HG02840 (cell line): ENCODE measurements around the gene COL13A1.

Source experiments
- ATAC-seq: cut with Tn5 transposase; IDR thresholded peaks from one replicate; pipeline ENCODE4 v1.9.1; 2021; ENCODE audit warnings: mild to moderate bottlenecking, moderate library complexity, moderate number of reproducible peaks; ENCODE audit not compliant: unreplicated experiment, low FRiP score

The COL13A1 gene

DNA sequence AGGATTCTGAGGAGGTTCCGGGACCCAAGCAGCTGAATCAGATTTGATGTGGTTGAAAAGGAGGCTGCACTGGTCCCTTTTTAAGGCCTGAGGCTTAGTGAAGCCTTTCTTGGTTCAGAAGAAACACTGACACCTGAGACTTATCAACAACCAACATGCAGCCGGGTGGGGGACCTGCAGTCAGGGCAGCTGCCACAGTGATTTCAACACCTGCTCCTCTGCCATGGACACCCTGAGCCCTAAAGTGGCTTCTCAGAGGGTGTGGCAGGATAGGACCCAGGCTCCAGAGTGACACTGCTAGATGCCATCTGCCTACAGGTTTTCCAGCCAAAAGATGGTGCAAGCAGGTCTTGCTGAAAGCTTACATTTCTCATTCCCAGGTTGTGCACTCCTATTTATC is 99.3 kb downstream of the COL13A1 start:
- ATAC-seq = no peak

DNA sequence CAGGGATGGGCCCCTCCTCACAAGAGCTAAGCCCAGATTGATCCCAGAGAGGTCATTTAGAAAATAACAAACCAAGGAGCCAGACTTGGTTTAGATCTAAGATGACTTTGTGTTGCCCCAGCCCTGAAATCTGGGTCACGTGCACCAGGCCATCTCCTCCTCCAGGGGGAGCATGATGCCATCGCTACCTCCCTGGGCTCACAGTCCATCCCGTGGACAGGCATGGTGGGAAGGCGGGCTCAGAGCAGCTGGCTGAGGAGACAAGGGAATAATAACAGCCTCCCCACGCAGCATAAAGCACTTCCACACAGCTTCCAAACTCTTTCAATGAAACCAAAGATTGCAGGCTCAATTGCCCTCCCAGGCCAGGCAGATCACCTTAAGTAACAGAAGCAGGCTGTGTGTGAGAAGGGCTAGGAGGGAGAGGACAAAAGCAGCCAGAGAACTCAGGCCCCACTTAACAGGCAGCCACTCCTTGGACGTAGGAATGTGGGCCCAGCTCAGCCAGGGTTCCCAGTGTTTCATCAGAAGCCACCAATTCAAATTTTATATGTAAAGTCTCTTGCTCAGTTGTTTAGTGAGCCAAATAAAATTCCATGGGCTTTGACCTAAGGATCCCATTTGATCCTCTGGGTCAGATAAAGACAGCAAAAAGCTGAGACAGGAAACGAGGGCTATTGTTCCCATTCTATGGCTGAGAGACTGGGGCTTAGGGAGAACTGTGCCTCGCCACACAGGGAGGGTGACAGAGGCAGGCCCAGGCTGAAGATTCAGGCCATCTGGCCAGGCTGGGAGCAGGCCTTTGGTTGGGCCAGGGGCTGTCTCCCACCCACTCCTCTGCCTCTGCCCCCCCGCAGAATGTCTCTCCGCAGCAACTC is 100.2 kb downstream of the COL13A1 start:
- no peak for ATAC-seq

DNA sequence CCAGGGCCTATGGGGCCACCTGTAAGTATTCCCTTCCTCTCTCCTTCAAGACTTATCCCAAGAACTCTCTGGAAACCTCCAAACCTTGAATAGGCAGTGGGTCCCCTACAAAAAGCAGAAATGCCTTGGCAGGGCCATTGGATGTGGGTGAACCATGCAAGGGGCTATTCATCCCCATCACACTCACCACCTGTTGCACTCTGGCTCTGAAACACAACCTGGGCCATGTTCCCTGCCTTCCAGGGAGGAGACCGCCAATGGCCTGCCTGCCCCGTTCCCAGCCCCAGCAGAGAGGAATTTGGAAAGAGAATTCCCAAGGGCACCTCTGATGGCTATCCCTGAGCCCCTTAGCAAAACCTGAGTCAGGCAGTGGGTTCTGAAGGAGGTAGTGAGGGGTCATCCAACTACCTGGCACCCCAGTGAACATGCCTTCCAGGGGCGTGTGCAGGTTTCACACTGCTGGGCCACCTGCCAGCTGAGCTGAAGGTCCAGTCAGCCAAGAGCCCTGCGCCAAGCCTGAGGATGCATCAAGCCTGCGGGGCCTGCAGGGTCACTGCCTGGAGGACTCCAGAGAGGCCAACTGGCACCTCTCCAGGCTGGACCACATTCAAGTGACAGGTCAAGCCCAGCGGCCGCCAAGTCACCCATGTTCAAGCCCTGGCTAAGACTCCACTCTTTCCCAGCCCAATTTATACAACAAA is 101.3 kb downstream of the COL13A1 start:
- no peak for ATAC-seq

DNA sequence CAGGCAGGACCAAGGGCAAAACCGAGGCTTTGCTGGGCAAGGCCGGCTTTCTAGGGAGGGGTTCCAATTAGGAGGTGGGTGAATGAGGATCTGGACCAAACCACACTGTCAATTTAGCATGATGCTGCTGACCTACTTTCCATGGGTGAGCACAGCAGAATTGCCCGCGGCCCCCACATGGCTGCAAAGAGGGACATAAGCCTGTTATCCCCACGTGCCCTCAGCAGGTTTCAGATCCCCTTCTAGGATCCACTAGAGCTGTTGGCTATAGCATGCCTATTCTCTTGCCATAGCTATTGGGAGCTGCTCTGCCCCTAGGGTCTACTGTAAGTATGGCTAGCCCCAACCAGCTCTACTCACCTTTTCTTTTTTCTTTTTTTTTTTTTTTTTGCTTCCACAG is 102.8 kb downstream of the COL13A1 start:
- ATAC-seq = no peak

DNA sequence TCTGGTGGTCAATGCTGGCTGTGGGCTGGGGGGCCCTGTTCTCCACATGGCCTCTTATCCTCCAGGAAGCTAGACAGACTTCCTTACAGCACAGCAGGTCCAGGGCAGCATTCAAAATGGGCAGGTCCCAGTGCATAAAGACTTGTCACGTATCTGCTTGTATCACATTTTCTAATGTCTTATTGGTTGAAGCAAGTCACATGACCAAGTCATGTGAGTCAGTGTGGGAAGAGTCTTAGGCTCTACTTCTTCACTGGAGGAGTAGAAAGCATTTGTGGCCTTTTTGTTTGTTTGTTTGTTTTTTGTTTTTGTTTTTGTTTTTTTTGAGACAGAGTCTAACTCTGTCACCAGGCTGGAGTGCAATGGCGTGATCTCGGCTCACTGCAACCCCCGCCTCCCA is 104.7 kb downstream of the COL13A1 start:
- no peak for ATAC-seq

DNA sequence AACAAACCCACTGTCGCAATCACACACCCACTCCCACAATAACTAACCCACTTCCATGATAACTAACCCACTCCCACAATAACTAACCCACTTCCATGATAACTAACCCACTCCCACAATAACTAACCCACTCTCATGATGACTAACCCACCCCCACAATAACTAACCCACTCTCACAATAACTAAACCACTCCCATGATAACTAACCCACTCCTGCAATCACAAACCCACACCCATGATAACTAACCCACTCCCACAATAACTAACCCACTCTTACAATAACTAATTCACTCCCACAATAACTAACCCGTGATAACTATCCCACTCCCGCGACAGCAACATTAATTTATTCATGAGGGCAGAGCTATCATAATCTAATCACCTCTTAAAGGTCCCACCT is 105.8 kb downstream of the COL13A1 start:
- no peak for ATAC-seq

DNA sequence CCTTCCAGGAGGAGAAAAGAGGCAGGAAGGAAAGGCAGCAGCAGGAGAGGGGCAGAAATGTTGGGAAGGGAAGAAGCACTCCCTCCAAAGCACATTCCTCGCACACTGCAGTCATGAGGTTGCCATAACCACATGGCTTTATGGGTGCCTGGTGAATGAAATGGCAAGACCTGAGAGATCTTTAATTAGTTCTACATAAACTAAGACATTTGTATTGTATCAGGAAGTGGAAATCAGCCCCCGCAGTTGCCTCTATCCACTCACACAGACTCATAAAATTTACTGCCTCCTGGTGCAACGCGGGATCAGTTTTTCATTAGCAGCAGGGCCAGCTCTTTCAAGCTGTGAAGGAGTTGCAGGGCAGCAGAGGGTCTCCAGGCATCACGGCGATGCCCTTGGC is 106.4 kb downstream of the COL13A1 start:
- ATAC-seq = no peak

DNA sequence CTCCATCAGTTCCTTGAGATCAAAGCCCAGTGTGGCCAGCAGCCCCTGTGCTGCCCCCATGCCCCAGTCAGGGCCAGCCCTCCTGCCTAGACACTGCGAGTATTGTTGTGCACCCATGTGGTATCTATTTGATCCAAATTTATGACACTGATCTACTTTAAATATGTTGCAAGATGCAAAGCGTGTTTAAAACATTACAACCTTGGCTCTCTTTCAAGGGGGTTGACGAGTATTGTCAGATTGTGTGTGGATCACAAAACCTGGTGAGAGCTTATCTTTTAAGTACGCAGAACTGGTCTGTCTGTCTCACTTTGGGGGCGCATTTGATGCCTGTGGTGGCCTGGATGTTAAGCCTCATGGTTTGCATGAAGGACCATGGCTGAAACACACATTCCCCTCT is 108.9 kb downstream of the COL13A1 start:
- no peak for ATAC-seq

DNA sequence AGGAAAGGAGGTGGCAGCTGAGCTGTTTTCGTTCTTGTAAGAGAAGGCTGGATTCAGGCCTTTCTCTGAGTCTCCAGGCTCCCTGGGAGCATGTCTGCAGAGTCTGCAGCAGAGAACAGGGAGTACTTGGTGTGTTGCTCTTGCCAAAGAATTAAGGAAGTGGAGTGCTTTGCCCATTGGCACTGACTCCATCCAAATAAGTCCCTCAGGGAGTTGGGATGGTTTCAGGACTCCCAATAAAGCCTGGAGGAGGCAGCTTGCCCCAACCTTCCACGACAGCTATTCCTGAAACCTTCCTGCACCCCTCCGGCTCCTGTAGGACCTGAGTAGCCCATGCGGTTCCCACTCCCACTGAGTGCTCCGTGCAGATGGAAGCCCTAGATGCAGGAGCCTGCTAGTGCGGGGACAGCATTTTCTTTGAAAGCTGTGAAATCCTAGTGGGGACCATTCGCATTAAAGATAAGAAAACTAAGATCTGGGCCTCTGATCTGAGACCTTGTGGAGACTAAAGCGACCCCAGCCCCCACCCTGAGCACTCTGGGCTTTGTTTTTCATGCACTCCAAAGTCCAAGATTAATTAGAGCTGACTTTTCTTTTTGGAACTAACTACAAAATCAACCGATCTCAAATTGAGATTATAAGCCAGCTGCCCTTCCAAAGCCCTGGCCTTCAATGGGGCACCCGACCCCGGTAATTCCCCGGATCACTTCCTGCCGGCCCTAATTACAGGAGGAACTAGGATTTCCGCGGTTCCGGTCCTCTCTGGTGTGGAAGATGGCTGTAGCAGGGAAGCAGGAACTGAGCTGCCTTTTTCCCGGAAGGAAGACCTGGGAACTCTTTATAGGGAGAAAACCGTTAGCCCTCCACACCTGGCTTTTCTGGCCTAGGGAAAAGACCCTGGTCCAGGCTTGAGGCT is 110.2 kb downstream of the COL13A1 start:
- ATAC-seq = no peak

DNA sequence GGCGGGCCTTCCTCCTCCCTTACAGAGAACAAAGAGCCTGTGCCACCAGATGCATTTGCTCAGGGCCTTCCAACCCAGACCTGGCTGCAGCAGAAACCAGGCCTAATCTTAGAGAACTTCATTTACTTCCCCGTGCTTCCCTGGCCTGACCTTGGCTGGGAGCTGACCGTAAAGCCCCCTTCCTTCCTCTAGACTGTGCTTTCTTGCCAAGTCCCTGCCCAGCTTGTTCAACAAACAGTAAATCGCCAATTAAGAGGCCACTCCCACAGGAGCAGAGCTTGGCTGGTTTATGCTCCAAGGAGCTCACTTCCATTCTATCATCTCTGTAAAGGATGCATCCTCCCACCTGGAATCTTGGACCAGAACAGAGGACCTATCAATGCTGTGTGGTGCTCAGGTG is 110.9 kb downstream of the COL13A1 start:
- ATAC-seq = no peak

DNA sequence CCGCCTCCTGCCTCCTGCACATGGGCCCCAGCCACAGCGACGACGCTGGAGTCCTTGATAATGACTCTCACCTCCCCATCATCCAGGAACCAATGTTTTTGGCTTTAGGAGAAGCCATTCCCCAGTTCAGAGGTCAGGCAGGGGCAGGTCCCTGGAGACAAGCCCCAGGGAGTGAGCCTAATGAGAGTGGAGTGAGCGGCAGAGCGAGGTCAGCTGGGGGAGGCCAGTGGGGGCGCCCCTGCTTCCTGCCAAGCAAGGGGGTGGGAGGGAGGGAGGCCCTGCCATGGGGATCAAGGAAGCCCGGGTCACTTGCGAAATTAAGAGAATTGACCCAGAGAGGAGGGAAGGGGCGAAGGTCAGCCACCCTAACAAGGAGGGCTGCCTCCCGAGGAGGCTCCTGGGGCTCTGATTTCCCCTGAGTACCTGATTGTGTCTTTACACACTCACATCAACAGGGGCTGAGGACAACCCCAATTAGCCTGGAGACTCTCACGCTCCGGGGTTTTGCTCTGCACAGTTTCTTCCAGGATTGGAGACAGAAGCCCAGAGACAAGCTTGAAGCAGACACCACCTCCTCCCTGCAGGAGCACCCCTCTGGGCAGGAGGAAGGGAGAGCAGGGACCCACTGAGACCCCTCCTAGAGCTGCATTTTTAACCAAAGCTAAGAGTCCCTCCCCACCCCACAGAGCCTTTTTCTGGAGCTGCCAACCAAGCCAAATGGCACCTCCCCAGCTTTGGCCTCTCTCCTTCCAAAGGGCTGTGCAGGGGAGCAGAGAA is 112.1 kb downstream of the COL13A1 start:
- no peak for ATAC-seq

DNA sequence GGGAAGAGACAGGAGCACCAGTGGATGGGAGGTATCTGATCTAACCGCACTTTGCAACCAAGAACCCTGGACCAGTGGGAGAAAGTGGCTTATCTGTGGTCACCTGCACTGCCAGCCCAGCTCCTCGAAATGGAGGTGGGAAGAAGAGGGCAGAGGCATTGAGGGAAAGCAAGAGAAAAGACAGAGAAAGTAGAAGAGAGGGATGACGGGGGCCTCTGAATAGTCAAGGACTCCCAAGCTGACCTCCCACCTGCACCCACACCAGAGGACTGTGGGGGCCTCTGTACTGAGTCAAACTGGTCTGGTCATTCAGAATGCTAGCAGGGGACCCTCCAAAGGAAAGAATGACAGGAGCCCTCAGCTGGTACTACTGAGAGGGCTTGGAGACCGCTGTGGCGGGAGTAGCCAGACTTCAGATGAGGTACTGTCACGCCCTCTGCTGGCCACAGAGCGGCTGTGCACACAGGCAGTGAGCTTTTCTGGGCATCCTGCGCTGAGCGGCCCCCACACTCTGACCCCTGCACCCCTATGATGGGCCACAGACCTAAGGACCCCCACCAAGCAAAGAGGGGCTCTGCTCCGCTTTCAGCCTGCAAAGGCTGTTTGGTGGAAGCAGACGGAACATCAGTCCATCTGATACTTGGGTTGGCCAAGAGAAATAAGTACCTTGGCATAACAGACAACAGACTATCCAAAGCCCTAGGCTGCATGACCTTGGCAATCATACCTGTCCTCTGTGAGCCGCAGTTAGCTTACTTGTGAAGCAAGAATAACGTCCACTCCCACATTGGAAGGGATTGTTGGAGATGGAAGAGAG is 112.9 kb downstream of the COL13A1 start:
- ATAC-seq = no peak

DNA sequence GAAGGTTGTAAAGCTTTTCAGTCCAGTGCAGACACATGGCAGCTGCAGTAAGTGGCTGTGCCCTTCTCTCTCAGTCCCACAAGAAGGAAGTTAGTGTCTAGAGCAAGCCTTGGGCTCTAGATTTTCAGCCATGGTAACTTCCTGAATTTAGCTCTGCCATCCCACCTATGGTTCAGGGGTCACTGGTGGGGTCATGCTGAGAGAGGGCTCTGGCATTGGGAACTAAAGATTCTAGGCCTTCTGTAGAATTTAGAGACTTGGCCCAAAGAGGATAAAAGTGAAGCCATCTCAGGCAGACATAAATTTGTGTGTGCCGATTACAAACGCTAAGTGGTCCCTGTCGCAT is 113.5 kb downstream of the COL13A1 start:
- ATAC-seq = no peak

DNA sequence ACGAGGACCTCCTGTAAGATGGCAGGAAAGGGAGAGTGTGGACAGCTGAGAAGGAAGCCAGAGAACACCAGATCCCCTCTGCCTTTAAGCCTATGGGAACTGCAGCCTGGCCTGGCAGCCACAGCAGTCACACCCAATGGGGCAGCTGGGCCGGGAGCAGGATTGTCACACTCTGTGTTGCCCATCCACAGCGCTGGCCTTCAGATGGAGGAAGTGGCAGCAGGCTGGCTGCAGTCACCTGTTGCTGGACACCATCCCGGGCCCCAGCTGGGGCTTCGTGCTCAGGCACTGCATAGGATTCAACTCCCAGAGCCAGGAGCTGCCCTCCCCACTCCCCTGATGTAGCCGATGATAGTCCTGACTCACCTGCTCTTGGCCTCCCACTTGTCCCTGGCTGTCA is 114.4 kb downstream of the COL13A1 start:
- ATAC-seq = no peak

DNA sequence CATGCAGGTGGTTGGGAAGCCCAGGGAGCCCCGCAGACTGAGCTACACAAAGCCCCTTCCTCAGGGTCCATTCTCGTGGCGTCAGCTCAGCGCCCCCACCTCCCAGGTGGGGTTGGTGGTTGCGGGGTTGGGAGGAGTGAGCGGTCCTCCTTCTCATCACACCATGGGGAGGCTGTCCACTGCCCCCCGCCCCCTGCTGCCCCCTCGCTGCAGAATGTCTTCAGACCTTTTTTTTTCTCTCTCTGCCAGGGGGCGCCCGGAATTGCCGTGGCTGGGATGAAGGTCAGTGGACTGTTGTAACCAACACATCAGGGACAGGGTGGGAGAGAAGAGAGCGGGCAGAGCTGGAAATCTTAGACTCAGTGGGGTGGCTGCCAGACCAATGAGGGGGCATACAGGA is 116.3 kb downstream of the COL13A1 start:
- ATAC-seq = no peak

DNA sequence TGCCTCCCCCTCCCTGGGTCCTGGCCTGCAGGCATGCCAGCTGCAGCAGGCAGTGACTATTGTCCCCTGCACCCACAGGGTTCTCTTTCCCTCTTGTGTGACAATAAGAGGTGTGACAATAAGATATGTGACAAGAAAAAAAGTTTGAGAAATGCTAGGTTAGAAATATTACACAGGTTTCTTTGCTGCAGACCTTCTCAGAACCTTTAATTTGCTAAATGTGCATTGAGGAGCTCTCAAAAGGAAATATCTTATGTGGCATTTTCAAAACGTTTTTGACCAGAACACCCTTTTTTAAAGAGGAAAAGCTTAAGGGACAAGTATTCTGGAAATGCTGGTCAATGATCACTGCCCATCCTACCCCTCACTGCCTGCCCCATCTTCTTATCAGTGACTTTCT is 117.5 kb downstream of the COL13A1 start:
- ATAC-seq = no peak

DNA sequence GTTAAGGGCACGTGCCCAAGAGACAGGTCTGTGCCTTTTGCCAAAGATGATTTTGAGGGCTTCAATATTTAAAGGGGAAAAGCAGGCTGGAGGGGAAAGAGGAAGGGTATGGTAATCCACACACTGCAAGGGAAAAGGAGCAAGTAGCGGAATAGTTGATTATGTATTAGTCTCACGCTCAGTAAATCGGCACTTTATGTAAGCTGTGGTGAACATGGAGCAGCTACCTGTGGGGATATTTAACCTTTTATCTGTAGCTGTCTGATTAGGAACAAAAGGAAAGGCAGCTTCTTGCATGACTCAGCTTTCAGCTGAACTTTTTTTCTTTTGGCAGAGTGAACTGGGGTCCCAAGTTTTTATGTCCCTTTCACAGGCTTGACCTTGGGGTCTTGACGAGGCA is 123.4 kb downstream of the COL13A1 start:
- ATAC-seq = no peak

DNA sequence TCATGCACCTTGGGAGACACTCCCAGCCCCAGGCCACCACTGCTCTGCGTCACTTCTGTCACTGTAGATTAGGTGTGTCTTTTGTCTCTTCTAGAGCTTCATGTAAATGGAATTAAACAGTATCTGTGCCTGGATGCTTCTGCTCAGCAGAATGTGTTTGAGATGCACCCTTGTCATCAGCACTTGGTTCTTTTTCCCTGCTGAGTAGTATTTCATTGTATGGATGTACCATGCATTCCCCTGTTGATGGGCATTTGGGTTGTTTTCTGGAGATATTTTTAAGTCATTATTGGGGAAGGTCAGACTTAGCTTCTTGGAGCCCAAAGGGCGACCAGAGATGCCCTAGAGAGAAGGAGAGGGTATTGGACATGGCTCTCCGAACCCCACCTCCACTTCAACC is 126.6 kb downstream of the COL13A1 start:
- ATAC-seq = no peak

DNA sequence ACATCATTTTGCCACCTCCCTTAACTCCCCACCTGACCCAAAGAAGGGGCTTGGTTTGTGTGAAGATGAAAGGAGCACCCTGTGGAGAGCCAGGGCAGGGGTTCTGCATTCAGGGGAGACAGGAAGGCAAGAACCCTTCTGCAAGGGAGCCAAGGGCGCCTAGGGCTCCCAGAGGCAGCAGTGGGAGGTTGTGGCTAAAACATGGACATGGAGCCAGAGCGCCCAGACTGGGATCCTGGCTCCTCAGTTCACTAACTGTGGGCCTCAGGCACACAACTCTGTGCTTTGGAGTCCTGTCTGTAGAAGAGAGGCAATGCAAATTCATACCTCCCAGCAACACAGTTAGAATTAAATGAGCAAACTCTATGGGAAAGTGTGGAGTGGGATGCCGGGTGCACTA is 127.9 kb downstream of the COL13A1 start:
- ATAC-seq = no peak

DNA sequence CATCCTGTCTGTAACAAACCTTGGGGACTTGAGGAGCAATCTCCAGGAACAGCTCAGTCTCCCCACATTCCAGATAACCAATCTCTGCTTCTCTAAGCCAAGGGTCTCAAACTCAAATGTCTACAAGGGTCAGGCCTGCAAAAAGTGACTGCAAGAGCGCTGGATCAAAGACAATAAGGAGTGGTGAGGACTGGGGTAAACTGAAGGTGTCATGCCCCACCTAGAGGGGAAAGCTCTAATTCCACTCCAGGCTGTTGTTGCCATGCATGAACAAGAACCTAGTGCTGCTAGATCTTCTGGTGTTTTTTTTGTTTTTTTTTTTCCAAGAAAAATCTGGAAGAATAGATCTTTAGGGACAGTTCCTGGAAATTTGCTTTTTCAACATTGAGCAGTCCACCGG is 133.1 kb downstream of the COL13A1 start:
- no peak for ATAC-seq
